NCI-H146 treated with DMSO at 0.1 percent for 48 hours (cell line): ENCODE measurements around the gene EML3.

ENCODE experiments used
- DNase-seq: peaks from one replicate; lab custom pipeline; 2025; ENCODE audit not compliant: unreplicated experiment; lab: John Stamatoyannopoulos, UW

EML3 gene

GRCh38 chr11:62553839-62554361 is 58.7 kb downstream of the EML3 start:
- DNase-seq: no peak

- DNase-seq: no peak
Observed at GRCh38 chr11:62553080-62553838, 59.3 kb downstream of the EML3 start.

GRCh38 chr11:62552485-62553079 is 60.0 kb downstream of the EML3 start:
- DNase-seq: no peak
